GM23248 (cell line): Measurements from ENCODE around the gene ARMC3. TPM values are rescaled to one million over a fixed set of nuclear protein-coding genes. Genes with fewer than 3 reads are reported as not detected.

Experiments
- DNase-seq: peaks from one replicate; pipeline ENCODE4 v3.0.0-alpha.2; 2015
- H2AFZ ChIP-seq: fragments of 200-600 bp; sonication (generic); 2 replicates; pipeline ENCODE4 v1.6.1; 2016; ENCODE audit warnings: antibody characterized with exemption
- H3F3A ChIP-seq: fragments of 200-600 bp; sonication (generic); 2 replicates; pipeline ENCODE4 v1.6.1; 2016; ENCODE audit warnings: mild to moderate bottlenecking, antibody characterized with exemption, mixed run types; ENCODE audit not compliant: insufficient read depth
- H3K27ac ChIP-seq: fragments of 200-600 bp; sonication (generic); 2 replicates; pipeline ENCODE4 v1.5.1; 2016; ENCODE audit warnings: mild to moderate bottlenecking
- H3K27me3 ChIP-seq: fragments of 200-600 bp; sonication (generic); replicated peaks from 2 replicates; pipeline ENCODE4 v1.6.1; 2016; ENCODE audit warnings: mild to moderate bottlenecking; ENCODE audit not compliant: insufficient read depth
- H3K36me3 ChIP-seq: fragments of 200-600 bp; sonication (generic); 2 replicates; pipeline ENCODE4 v1.6.1; 2016; ENCODE audit warnings: low read depth, mild to moderate bottlenecking
- H3K4me1 ChIP-seq: fragments of 200-600 bp; sonication (generic); 2 replicates; pipeline ENCODE4 v1.6.1; 2016; ENCODE audit warnings: mild to moderate bottlenecking; ENCODE audit not compliant: insufficient read depth
- H3K4me2 ChIP-seq: fragments of 200-600 bp; sonication (generic); one replicate; pipeline ENCODE4 v1.6.1; 2016; ENCODE audit warnings: mild to moderate bottlenecking; ENCODE audit not compliant: unreplicated experiment
- H3K4me3 ChIP-seq: fragments of 200-600 bp; sonication (generic); 2 replicates; pipeline ENCODE4 v1.5.1; 2016; ENCODE audit warnings: mild to moderate bottlenecking
- H3K79me2 ChIP-seq: fragments of 200-600 bp; sonication (generic); 2 replicates; pipeline ENCODE4 v1.6.1; 2016; ENCODE audit warnings: mild to moderate bottlenecking; ENCODE audit not compliant: insufficient read depth
- H3K9ac ChIP-seq: fragments of 200-600 bp; sonication (generic); 2 replicates; pipeline ENCODE4 v1.6.1; 2016; ENCODE audit warnings: mild to moderate bottlenecking
- H3K9me2 ChIP-seq: fragments of 200-600 bp; sonication (generic); 2 replicates; pipeline ENCODE4 v1.6.1; 2016; ENCODE audit warnings: mixed run types, mild to moderate bottlenecking, moderate library complexity; ENCODE audit not compliant: insufficient read depth
- H3K9me3 ChIP-seq: fragments of 200-600 bp; sonication (generic); one replicate; pipeline ENCODE4 v1.6.1; 2017; ENCODE audit warnings: low read depth
- H4K20me1 ChIP-seq: fragments of 200-600 bp; sonication (generic); 2 replicates; pipeline ENCODE4 v1.6.0; 2016; ENCODE audit not compliant: insufficient read depth
- EZH2 ChIP-seq: fragments of 200-600 bp; sonication (generic); IDR thresholded peaks from 2 replicates; pipeline ENCODE4 v1.6.1; 2018; ENCODE audit warnings: antibody characterized with exemption, mild to moderate bottlenecking; ENCODE audit not compliant: insufficient read depth, poor library complexity, severe bottlenecking
- EZH2phosphoT487 ChIP-seq: fragments of 200-600 bp; sonication (generic); IDR thresholded peaks from 2 replicates; pipeline ENCODE4 v1.6.1; 2018; ENCODE audit warnings: antibody characterized with exemption, moderate library complexity, mild to moderate bottlenecking, low read depth; ENCODE audit not compliant: insufficient read depth
- WGBS, 2 experiments: methylation state at CpG; one replicate each; pipeline ENCODE4 v1.1.6; 2015 to 2017; ENCODE audit warnings: low lambda C conversion rate in 2 of 2, low coverage in 1 of 2; ENCODE audit errors: missing lambda C conversion rate in 2 of 2; 5-methylcytosine and 5-hydroxymethylcytosine counted together
- in situ Hi-C: fragments of 300-500 bp; cut with MboI; formaldehyde crosslinking; loops from 2 replicates; pipeline ENCODE4 v1.15.0; 2020
- polyA plus RNA-seq: library from polyadenylated mRNA; unstranded; fragments of >200 nt; fragmentation: Nextera tagmentation; extraction: Ambion mirVana; gene quantifications from 2 replicates; pipeline ENCODE4 v1.2.1, GENCODE V29; 2016
- total RNA-seq: library from RNA; depleted of rRNA; stranded (reverse); fragments of >200 nt; shearing (Covaris generic); gene quantifications from 2 replicates; pipeline ENCODE4 v1.2.3, GENCODE V29; 2014

Gene ARMC3
- total and polyA plus RNA-seq, 2 experiments from 2014 or later: not detected

DNA sequence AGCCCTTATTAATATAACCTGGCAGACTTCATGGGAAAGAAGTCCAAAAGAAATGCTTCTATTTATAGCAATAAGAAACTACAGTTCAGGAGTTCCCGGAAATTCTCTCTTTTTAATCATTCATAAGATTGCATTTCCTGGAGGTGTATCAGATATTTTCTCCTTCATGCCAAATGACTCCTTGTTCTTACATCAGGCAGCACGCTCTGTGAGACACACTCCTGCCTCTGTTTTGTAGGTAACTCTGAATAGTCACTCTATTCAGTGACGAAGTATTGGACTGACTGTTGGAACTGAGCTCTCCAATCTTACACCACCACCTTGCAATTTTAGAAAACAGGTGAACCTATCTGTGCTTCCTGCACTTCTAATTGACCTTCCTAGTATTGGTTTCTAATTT, 88.8 kb downstream of the ARMC3 start:
- no peaks in the 10 kb centered on the region for H3F3A ChIP-seq
- H3K27ac ChIP-seq: no peak overlapping the region
- no peaks in the 10 kb centered on the region for H4K20me1 ChIP-seq
- in situ Hi-C loops: no loop called here
- H3K4me3 ChIP-seq: no peak overlapping the region
- H3K9me2 ChIP-seq: no peaks in the 10 kb centered on the region
- H3K27me3 ChIP-seq: no peaks in the 10 kb centered on the region
- H3K4me1 ChIP-seq: no peaks in the 10 kb centered on the region
- H3K9me3 ChIP-seq: no peaks in the 10 kb centered on the region
- WGBS, 2 experiments: 44 to 45% methylated on average over 3 of the region's 3 CpGs
- no peaks in the 10 kb centered on the region for H3K36me3 ChIP-seq
- H3K9ac ChIP-seq: no peak overlapping the region
- no peaks in the 10 kb centered on the region for H3K79me2 ChIP-seq
- DNase-seq: no peak
- no peak overlapping the region for H3K4me2 ChIP-seq
- no peak overlapping the region for H2AFZ ChIP-seq
- no peak for TF ChIP-seq EZH2phosphoT487

DNA sequence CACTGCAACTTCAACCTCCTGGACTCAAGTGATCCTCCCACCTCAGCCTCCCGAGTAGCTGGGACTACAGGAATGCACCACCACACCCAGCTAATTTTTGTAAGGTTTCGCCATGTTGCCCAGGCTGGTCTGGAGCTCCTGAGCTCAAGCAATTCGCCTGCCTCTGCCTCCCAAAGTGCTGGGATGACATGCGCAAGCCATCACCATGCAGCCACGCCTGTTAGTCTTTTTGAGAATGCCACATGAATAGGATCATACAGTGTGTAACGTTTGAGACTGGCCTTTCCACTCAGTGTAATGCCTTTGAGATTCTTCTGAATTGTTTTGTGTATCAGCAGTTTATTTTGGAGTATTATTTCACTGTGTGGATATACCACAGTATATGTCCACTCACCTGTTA, 91.8 kb downstream of the ARMC3 start:
- Histone ChIP-seq H3K27me3 (peaks cover 7% of the 10 kb centered on the region), H3K4me3 (no peak overlapping the region), H3K36me3 (no peaks in the 10 kb centered on the region), H3F3A (no peaks in the 10 kb centered on the region), H3K4me1 (no peaks in the 10 kb centered on the region), H3K4me2 (no peak overlapping the region), H3K9ac (no peak overlapping the region), H2AFZ (no peak overlapping the region), H3K9me3 (no peaks in the 10 kb centered on the region), H3K79me2 (no peaks in the 10 kb centered on the region), H3K9me2 (no peaks in the 10 kb centered on the region), H3K27ac (no peak overlapping the region), H4K20me1 (no peaks in the 10 kb centered on the region)
- DNase-seq: no peak
- TF ChIP-seq EZH2phosphoT487: no peak
- no peak for TF ChIP-seq EZH2
- in situ Hi-C loops: no loop called here
- WGBS, 2 experiments: 43 to 56% methylated on average over 6 of the region's 6 CpGs

DNA sequence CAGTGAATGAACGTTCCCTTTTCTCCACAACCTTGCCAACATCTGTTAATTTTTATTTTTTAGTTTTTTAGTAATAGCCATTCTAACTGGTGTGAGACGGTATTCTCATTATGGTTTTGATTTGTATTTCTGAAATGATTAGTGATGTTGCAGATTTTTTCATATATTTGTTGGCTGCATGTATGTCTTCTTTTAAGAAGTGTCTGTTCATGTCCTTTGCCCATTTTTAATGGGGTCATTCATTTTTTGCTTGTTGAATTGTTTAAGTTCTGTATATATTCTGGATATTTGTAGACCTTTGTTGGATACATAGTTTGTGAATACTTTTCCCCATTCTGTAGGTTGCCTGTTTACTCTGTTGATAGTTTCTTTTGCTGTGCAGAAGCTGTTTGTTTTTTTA, 93.6 kb downstream of the ARMC3 start:
- WGBS, 2 experiments: 24 to 27% methylated on average over 2 of the region's 2 CpGs
- no peak for TF ChIP-seq EZH2phosphoT487
- no peak for TF ChIP-seq EZH2
- H3K4me1 ChIP-seq: no peaks in the 10 kb centered on the region
- H3K4me3 ChIP-seq: no peak overlapping the region
- H3K36me3 ChIP-seq: no peaks in the 10 kb centered on the region
- no peaks in the 10 kb centered on the region for H3K79me2 ChIP-seq
- H3K9ac ChIP-seq: no peak overlapping the region
- H4K20me1 ChIP-seq: no peaks in the 10 kb centered on the region
- H3K9me2 ChIP-seq: no peaks in the 10 kb centered on the region
- in situ Hi-C loops: no loop called here
- H3K4me2 ChIP-seq: no peak overlapping the region
- no peak overlapping the region for H2AFZ ChIP-seq
- no peak for DNase-seq
- no peak overlapping the region for H3K27ac ChIP-seq
- peaks cover 15% of the 10 kb centered on the region for H3K27me3 ChIP-seq
- no peaks in the 10 kb centered on the region for H3K9me3 ChIP-seq
- H3F3A ChIP-seq: no peaks in the 10 kb centered on the region

DNA sequence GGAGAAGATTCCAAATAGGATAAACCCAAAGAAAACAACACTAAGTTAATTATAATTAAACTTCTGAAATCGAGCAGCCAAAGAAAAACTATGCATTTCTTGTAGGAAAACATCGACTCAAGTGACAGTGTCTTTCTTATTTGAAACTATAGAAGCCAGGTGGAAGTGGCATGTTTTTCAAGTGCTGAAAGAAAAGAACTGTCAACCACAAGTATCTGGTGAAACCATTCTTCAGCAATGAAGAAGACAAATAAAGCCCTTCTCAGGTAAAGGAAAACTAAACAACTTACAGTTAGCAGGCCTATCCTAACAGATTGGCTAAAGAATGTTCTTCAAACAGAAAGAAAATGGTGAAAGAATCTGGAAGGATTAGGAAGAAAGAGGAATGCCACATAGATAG, 96.1 kb downstream of the ARMC3 start:
- TF ChIP-seq EZH2: no peak
- TF ChIP-seq EZH2phosphoT487: no peak
- no peak overlapping the region for H3K27ac ChIP-seq
- in situ Hi-C loops: no loop called here
- no peaks in the 10 kb centered on the region for H4K20me1 ChIP-seq
- H3K36me3 ChIP-seq: no peaks in the 10 kb centered on the region
- H3K9me3 ChIP-seq: no peaks in the 10 kb centered on the region
- no peak overlapping the region for H3K4me3 ChIP-seq
- no peak overlapping the region for H3K9ac ChIP-seq
- no peaks in the 10 kb centered on the region for H3K4me1 ChIP-seq
- no peak overlapping the region for H2AFZ ChIP-seq
- H3K79me2 ChIP-seq: no peaks in the 10 kb centered on the region
- 37 to 43% methylated on average over 2 of the region's 2 CpGs for WGBS, 2 experiments
- H3K4me2 ChIP-seq: no peak overlapping the region
- no peaks in the 10 kb centered on the region for H3F3A ChIP-seq
- no peaks in the 10 kb centered on the region for H3K9me2 ChIP-seq
- DNase-seq: no peak
- H3K27me3 ChIP-seq: peaks cover 23% of the 10 kb centered on the region

DNA sequence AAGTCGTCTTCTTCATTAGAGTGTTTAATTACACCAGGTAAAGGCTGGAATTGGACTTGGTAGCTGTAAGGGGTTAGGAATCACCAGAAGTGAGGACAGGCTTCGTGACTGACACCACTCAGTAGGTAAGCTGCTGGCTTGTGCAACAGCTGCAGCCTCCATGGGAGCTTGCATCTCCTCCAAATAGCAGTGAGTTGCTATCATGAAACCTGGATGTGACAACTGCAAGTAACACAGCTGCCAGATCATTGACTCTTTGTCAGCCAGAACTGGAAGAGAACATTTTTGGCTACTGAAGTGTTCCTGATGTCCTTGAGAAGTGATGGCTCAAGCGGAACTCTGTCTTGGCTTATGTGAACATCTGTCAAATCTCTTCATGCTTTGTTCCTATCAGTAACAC, 103.5 kb downstream of the ARMC3 start:
- Histone ChIP-seq H3K4me3 (no peak overlapping the region), H2AFZ (no peak overlapping the region), H3K27me3 (peaks cover 24% of the 10 kb centered on the region), H4K20me1 (no peaks in the 10 kb centered on the region), H3F3A (no peaks in the 10 kb centered on the region), H3K27ac (no peak overlapping the region), H3K79me2 (no peaks in the 10 kb centered on the region), H3K9me3 (no peaks in the 10 kb centered on the region), H3K4me2 (no peak overlapping the region), H3K9me2 (no peaks in the 10 kb centered on the region), H3K36me3 (no peaks in the 10 kb centered on the region), H3K4me1 (no peaks in the 10 kb centered on the region), H3K9ac (no peak overlapping the region)
- WGBS, 2 experiments: 32 to 34% methylated on average over 3 of the region's 3 CpGs
- DNase-seq: no peak
- in situ Hi-C loops: no loop called here
- TF ChIP-seq EZH2phosphoT487: no peak
- no peak for TF ChIP-seq EZH2
